ENCODE results near the gene LAMTOR3. TPM values are rescaled to one million over a fixed set of nuclear protein-coding genes. Genes with fewer than 3 reads are reported as not detected.
A peak's percentile ranks its signal among the peaks of the same experiment; 100 is the strongest.

LAMTOR3 gene
- total and polyA plus RNA-seq, 2 donors (not counting 3 experiments of a cell fraction or from before 2014, with no cell fraction given) = 25.3 to 31.0 TPM

DNA sequence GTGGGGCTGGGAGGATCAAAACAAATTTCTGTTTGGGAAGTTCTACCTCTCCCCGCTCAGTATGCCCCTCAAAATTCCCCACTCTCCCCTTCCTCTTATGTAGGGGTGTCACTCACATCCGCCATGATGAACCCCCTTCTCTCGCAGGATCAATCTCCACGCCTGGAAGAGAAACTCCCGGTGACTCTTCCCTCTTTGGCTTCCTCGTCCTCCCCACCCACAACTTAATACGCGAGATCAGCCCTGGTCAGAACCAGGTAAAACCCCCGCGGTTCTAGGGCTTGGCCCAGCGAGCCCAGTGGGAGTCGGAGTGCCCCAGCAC, 427 bp downstream of the LAMTOR3 start:
- CTCF ChIA-PET = interaction anchor here (0.8 to 1.5 kb wide), 5 partner anchors 9 to 55 kb away, joined by 3 to 10 read pairs (median 4); partner anchors contain the start of gene DNAJB14
- POLR2A ChIA-PET = interaction anchor here (1.1 to 1.4 kb wide), 3 partner anchors 52 to 56 kb away, joined by 4 to 8 read pairs (median 6); partner anchors contain the start of genes DNAJB14 and H2AZ1

More for the DNA sequence above, 427 bp downstream of the LAMTOR3 start:
- peaks cover 16% of the 10 kb centered on the region for H3K4me1 ChIP-seq (ENCODE audit: control insufficient read depth, extremely low read depth, insufficient read depth, low read length)
- FAIRE-seq (no peak), DNase-seq (ENCODE audit: low read depth, low spot score) (no peak)
- H2AFZ ChIP-seq (ENCODE audit: low read depth, low read length) = peak overlapping the region; percentile 90
- TF ChIP-seq, protein P1, sequence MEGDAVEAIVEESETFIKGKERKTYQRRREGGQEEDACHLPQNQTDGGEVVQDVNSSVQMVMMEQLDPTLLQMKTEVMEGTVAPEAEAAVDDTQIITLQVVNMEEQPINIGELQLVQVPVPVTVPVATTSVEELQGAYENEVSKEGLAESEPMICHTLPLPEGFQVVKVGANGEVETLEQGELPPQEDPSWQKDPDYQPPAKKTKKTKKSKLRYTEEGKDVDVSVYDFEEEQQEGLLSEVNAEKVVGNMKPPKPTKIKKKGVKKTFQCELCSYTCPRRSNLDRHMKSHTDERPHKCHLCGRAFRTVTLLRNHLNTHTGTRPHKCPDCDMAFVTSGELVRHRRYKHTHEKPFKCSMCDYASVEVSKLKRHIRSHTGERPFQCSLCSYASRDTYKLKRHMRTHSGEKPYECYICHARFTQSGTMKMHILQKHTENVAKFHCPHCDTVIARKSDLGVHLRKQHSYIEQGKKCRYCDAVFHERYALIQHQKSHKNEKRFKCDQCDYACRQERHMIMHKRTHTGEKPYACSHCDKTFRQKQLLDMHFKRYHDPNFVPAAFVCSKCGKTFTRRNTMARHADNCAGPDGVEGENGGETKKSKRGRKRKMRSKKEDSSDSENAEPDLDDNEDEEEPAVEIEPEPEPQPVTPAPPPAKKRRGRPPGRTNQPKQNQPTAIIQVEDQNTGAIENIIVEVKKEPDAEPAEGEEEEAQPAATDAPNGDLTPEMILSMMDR (IDR thresholded peaks at IDR 0.05; ENCODE audit: extremely low read depth in 1 of 2, insufficient read depth in 1 of 2, low read depth in 1 of 2, low read length in 2 of 2) = no peak
- TF ChIP-seq MYC (IDR thresholded peaks at IDR 0.05; ENCODE audit: low read depth, low read length) (no peak), GATA2 (IDR thresholded peaks at IDR 0.05; ENCODE audit: insufficient read depth, insufficient read length, low read depth, low read length) (no peak), POLR2AphosphoS5 (IDR thresholded peaks at IDR 0.05; ENCODE audit: insufficient read depth, low read depth, low read length) (no peak), POLR2A (IDR thresholded peaks at IDR 0.05; ENCODE audit: low read depth, low read length) (no peak), FOS (IDR thresholded peaks at IDR 0.05; ENCODE audit: borderline replicate concordance, insufficient read depth, low read length) (no peak), JUN (IDR thresholded peaks at IDR 0.05; ENCODE audit: borderline replicate concordance, insufficient read depth, insufficient read length, low read depth) (no peak)
- TF ChIP-seq, protein P2, sequence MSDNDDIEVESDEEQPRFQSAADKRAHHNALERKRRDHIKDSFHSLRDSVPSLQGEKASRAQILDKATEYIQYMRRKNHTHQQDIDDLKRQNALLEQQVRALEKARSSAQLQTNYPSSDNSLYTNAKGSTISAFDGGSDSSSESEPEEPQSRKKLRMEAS (IDR thresholded peaks at IDR 0.05; ENCODE audit: insufficient read depth, insufficient read length) = no peak
- H3K9me3 ChIP-seq (replicated peaks; ENCODE audit: control insufficient read depth, insufficient read depth, low read length) = no peaks in the 10 kb centered on the region
- peak overlapping the region; percentile 98 for H3K27ac ChIP-seq (ENCODE audit: insufficient read depth, low read depth, low read length)
- H3K36me3 ChIP-seq (ENCODE audit: control insufficient read depth in 2 of 2, extremely low read depth in 1 of 2, insufficient read depth in 2 of 2, low read length in 2 of 2) = no peaks in the 10 kb centered on the region
- no peaks in the 10 kb centered on the region for H4K20me1 ChIP-seq (replicated peaks; ENCODE audit: control insufficient read depth, extremely low read depth, insufficient read depth, low read length)
- peaks cover 42% of the 10 kb centered on the region for H3K79me2 ChIP-seq (ENCODE audit: control insufficient read depth, insufficient read depth, low read length)
- H3K9ac ChIP-seq (replicated peaks; ENCODE audit: extremely low read depth, insufficient read depth, low read length) = peak overlapping the region; percentile 99
- H3K4me2 ChIP-seq (ENCODE audit: insufficient read depth, low read length) = peak overlapping the region; percentile 99
- no TSS peak for BruUV-seq (replicated peaks)
- intact Hi-C loops (cut with micrococcal nuclease) = loop anchor here (1.0 kb wide), 2 partner anchors 56 to 330 kb away; no protein-coding TSS in a partner anchor
- H3K4me3 ChIP-seq (replicated peaks in 1 of 3; ENCODE audit: insufficient read depth in 1 of 3, low read depth in 1 of 3, low read length in 3 of 3) = peak overlapping the region; percentile 97 to 98 (median 98)
- dilution Hi-C loops (cut with MboI; ENCODE audit: extremely low pct_ligation_motif_present, low sequenced_read_pairs) = no loop called here
- H3K9me1 ChIP-seq (replicated peaks; ENCODE audit: control insufficient read depth, extremely low read depth, insufficient read depth, low read length) = no peaks in the 10 kb centered on the region
- no peaks in the 10 kb centered on the region for H3K27me3 ChIP-seq (ENCODE audit: control insufficient read depth in 2 of 2, insufficient read depth in 2 of 2, low read length in 2 of 2)
